Vagina (tissue), 2 donors: ENCODE measurements around the gene MYO3B. TPM values are rescaled to one million over a fixed set of nuclear protein-coding genes. Genes with fewer than 3 reads are reported as not detected.

Source experiments
- DNase-seq, 2 donors: peaks; one replicate each; pipeline ENCODE4 v3.0.0-alpha.2; 2017; ENCODE audit errors: extremely low spot score in 2 of 2
- H3K27ac ChIP-seq: fragments of 200-600 bp; sonication (generic); one replicate; pipeline ENCODE4 v1.5.1; 2019
- H3K27me3 ChIP-seq: fragments of 200-600 bp; sonication (generic); one replicate; pipeline ENCODE4 v1.5.1; 2019
- H3K36me3 ChIP-seq, 2 donors: fragments of 200-600 bp; sonication (generic); one replicate each; pipeline ENCODE4 v1.5.1; 2017 to 2019
- H3K4me1 ChIP-seq: fragments of 200-600 bp; sonication (generic); one replicate; pipeline ENCODE4 v1.5.1; 2019
- H3K4me3 ChIP-seq, 2 donors: fragments of 200-600 bp; sonication (generic); 1 replicate in 1 of 2; 2 replicates in 1 of 2; pipeline ENCODE4 v1.5.1; 2016 to 2019
- H3K9me3 ChIP-seq: fragments of 200-600 bp; sonication (generic); one replicate; pipeline ENCODE4 v1.5.1; 2019
- POLR2A ChIP-seq, 2 donors: fragments of 450-650 bp; IDR thresholded peaks; one replicate each; pipeline ENCODE4 v1.6.1; 2017; ENCODE audit warnings: antibody characterized with exemption in 2 of 2, mild to moderate bottlenecking in 2 of 2, moderate library complexity in 2 of 2
- POLR2AphosphoS5 ChIP-seq, 2 donors: sonication (generic); formaldehyde crosslinking; IDR thresholded peaks; one replicate each; pipeline ENCODE4 v1.9.0; 2017; ENCODE audit warnings: antibody characterized with exemption in 2 of 2, mild to moderate bottlenecking in 2 of 2, low read depth in 1 of 2; ENCODE audit not compliant: insufficient read depth in 1 of 2
- intact Hi-C: fragments of 100-400 bp; cut with DNase I; formaldehyde crosslinking; loops from one replicate; pipeline ENCODE4 v1.15.1; 2023
- total RNA-seq: library from RNA; depleted of rRNA; stranded (reverse); fragments of >200 nt; gene quantifications from one replicate; pipeline ENCODE4 v1.2.3, GENCODE V29; 2016
- TF ChIP-seq, protein P1 (sequence below), 3 experiments: fragments of 450-650 bp in 2 of 3; fragments of 200-600 bp in 1 of 3; sonication (generic) in 1 of 3; IDR thresholded peaks; one replicate each; pipeline ENCODE4 v1.5.1; 2017 to 2019; ENCODE audit warnings: antibody characterized with exemption in 3 of 3, mild to moderate bottlenecking in 2 of 3, moderate library complexity in 2 of 3

The MYO3B gene
- total RNA-seq, 1 donor from 2014 or later = 0.49 TPM

DNA sequence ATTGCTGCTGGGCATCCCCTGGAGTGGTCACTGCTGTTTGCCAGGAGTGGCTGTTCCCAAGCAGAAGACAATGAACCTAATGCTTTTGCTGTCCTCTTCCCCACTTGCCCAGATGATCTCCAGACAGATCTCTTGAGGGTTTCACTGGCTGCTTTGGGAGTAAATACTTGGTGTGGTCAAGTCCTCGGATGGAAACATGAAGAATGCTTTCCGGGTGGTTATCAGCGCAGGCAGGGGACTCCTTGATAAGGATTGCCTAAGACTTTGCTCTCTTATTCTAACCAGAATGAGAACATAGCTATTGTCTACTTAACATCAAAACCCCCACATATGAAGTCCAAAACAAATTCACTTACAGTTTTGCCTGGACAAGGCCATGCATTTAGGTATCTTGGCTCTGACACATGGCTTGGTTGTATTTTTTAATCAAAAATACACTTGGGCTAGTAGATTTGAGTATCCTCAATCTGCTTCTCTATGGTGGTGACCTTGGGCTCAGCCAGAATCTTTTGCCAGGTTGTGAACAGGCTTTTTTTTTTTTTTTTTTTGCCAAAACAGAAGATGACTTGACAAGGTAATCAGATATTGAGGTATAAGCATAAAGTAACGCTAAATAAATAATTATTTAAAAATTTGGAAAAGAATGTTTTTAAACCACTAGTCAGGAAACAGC is 34.8 kb upstream of the MYO3B start:
- H3K36me3 ChIP-seq = no peaks in the 10 kb centered on the region
- H3K27me3 ChIP-seq = no peaks in the 10 kb centered on the region
- no peak overlapping the region for H3K4me3 ChIP-seq
- H3K9me3 ChIP-seq = no peaks in the 10 kb centered on the region
- TF ChIP-seq POLR2A (IDR thresholded peaks at IDR 0.05) = no peak
- TF ChIP-seq POLR2AphosphoS5 (IDR thresholded peaks at IDR 0.05; ENCODE audit: insufficient read depth in 1 of 2, low read depth in 1 of 2) = no peak
- TF ChIP-seq, protein P1, sequence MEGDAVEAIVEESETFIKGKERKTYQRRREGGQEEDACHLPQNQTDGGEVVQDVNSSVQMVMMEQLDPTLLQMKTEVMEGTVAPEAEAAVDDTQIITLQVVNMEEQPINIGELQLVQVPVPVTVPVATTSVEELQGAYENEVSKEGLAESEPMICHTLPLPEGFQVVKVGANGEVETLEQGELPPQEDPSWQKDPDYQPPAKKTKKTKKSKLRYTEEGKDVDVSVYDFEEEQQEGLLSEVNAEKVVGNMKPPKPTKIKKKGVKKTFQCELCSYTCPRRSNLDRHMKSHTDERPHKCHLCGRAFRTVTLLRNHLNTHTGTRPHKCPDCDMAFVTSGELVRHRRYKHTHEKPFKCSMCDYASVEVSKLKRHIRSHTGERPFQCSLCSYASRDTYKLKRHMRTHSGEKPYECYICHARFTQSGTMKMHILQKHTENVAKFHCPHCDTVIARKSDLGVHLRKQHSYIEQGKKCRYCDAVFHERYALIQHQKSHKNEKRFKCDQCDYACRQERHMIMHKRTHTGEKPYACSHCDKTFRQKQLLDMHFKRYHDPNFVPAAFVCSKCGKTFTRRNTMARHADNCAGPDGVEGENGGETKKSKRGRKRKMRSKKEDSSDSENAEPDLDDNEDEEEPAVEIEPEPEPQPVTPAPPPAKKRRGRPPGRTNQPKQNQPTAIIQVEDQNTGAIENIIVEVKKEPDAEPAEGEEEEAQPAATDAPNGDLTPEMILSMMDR (IDR thresholded peaks at IDR 0.05) = no peak
- DNase-seq = no peak
- intact Hi-C loops = no loop called here
- H3K27ac ChIP-seq = no peak overlapping the region
- no peaks in the 10 kb centered on the region for H3K4me1 ChIP-seq

DNA sequence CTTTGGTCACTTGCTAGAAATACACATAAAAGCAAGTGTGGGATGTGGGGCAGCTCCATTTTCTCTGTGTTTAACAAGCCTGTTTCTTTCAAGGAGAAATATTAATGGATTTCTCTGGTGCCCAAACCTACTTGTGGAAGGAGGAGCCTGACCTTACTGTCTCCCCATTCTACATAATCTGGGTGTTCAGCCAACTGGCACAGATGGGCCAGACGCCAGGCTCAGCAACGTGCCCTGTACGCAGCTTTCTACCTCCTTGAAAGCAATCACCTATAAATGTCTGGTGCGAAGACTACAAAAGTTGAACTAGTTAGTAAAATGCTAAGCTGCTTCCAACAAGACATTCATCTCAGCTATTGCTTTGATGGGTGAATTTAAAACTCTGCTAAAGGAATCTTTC is 33.2 kb upstream of the MYO3B start:
- H3K4me3 ChIP-seq = no peak overlapping the region
- H3K4me1 ChIP-seq = no peaks in the 10 kb centered on the region
- no peaks in the 10 kb centered on the region for H3K27me3 ChIP-seq
- intact Hi-C loops = no loop called here
- no peaks in the 10 kb centered on the region for H3K9me3 ChIP-seq
- no peak for DNase-seq
- no peaks in the 10 kb centered on the region for H3K36me3 ChIP-seq
- TF ChIP-seq POLR2AphosphoS5 (IDR thresholded peaks at IDR 0.05; ENCODE audit: insufficient read depth in 1 of 2, low read depth in 1 of 2) (no peak), POLR2A (IDR thresholded peaks at IDR 0.05) (no peak)
- TF ChIP-seq, protein P1 (IDR thresholded peaks at IDR 0.05) = no peak
- H3K27ac ChIP-seq = no peak overlapping the region

DNA sequence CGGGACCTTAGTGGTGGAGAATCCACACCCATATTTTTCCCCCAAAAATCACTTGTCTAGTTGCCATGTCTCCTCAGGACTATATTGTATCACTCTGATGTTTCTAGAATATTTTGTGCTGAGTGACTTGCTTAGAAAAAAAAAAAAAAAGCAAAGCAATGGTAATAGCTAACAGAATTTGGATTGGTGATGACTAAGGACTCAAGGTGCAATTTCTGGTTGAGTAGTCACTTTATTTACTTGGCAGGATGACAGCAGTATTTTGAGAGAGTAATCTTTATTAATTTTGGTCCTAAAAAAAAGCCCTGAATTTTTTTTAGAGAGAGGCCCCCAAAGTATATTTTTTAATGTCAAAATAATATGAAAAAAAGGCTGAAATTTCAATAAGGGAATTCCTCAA is 32.8 kb upstream of the MYO3B start:
- H3K4me3 ChIP-seq = no peak overlapping the region
- no peak overlapping the region for H3K27ac ChIP-seq
- intact Hi-C loops = no loop called here
- no peaks in the 10 kb centered on the region for H3K27me3 ChIP-seq
- DNase-seq = no peak
- H3K36me3 ChIP-seq = no peaks in the 10 kb centered on the region
- H3K9me3 ChIP-seq = no peaks in the 10 kb centered on the region
- TF ChIP-seq POLR2A (IDR thresholded peaks at IDR 0.05) = no peak
- TF ChIP-seq, protein P1 (IDR thresholded peaks at IDR 0.05) = no peak
- no peak for TF ChIP-seq POLR2AphosphoS5 (IDR thresholded peaks at IDR 0.05; ENCODE audit: insufficient read depth in 1 of 2, low read depth in 1 of 2)
- H3K4me1 ChIP-seq = no peaks in the 10 kb centered on the region

DNA sequence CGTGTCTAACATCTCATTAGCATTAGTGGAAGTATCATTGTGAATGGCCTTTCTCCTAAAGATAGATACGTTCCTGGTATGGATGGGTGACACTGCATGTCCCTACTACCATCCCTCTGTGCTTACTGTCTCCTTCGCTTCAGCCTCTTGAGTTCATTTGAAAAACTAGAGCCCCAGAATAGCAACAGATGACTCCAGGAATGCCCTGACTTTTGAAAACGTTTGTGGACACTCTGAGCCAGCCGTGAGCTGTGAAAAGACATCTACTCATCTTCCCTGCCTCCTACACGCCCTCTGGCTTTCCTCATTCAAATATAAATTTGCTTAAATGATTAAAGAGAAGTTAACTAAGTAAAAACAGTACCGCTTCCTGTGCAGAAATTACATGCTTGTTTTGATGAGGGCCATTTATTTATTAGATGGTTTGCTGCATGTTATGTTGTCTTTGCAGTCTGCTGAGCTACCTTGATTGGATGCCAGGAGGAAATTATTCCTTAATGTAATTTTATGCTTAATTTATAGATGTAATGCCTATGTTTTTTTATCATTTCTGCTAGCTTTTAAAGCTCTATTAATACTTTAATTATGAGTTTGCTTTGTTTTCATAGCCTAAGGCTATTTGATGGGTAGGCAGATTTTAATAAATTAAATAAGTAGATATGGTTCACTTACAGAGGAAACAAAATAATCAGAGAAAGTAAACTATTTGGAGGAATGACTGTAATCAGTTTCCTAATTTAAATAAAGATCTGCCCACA is 32.1 kb upstream of the MYO3B start:
- TF ChIP-seq POLR2AphosphoS5 (IDR thresholded peaks at IDR 0.05; ENCODE audit: insufficient read depth in 1 of 2, low read depth in 1 of 2) = no peak
- no peak for TF ChIP-seq POLR2A (IDR thresholded peaks at IDR 0.05)
- TF ChIP-seq, protein P1 (IDR thresholded peaks at IDR 0.05) = no peak
- no peaks in the 10 kb centered on the region for H3K4me1 ChIP-seq
- H3K36me3 ChIP-seq = no peaks in the 10 kb centered on the region

DNA sequence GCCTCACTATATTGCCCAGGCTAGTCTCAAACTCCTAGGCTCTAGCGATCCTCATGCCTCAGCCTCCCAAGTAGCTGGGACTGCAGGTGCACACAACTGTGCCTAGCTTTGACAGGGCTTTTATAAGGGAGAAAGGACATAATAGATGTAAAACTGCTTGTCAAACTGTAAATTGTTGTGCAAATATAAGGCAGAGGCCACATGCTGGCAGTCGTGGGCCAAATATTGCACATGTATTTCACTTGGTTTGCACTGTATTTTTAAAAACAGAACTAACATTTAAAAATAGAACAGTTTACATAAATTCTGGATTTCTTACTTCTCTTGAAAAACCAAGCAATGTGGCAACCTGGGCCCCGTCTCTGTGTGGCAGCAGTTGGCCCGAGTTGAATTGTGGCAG is 31.2 kb upstream of the MYO3B start:
- H3K9me3 ChIP-seq = no peaks in the 10 kb centered on the region
- H3K27ac ChIP-seq = no peak overlapping the region
- H3K4me3 ChIP-seq = no peak overlapping the region
- no peaks in the 10 kb centered on the region for H3K27me3 ChIP-seq
- H3K36me3 ChIP-seq = no peaks in the 10 kb centered on the region
- TF ChIP-seq POLR2A (IDR thresholded peaks at IDR 0.05) (no peak), POLR2AphosphoS5 (IDR thresholded peaks at IDR 0.05; ENCODE audit: insufficient read depth in 1 of 2, low read depth in 1 of 2) (no peak)
- TF ChIP-seq, protein P1 (IDR thresholded peaks at IDR 0.05) = no peak
- no peak for DNase-seq
- H3K4me1 ChIP-seq = no peaks in the 10 kb centered on the region
- intact Hi-C loops = no loop called here

More for the DNA sequence above, 32.1 kb upstream of the MYO3B start:
- DNase-seq = no peak
- intact Hi-C loops = no loop called here
- no peak overlapping the region for H3K27ac ChIP-seq
- no peak overlapping the region for H3K4me3 ChIP-seq
- no peaks in the 10 kb centered on the region for H3K27me3 ChIP-seq
- H3K9me3 ChIP-seq = no peaks in the 10 kb centered on the region
